ENCODE measurements around the gene FADS1.

The FADS1 gene

GRCh38 chr11:61782841-61783240 is 34.0 kb downstream of the FADS1 start:
- Histone ChIP-seq H3K27ac (no peak overlapping the region), H3K4me1 (ENCODE audit: control insufficient read depth in 1 of 2, insufficient read depth in 1 of 2, low read depth in 1 of 2, low read length in 1 of 2) (no peaks in the 10 kb centered on the region), H3K4me3 (ENCODE audit: low read depth in 1 of 2, low read length in 1 of 2) (no peak overlapping the region), H3K27me3 (peaks cover 8% of the 10 kb centered on the region), H3K9me3 (no peaks in the 10 kb centered on the region), H3K36me3 (peaks cover 50% of the 10 kb centered on the region)
- no peak for TF ChIP-seq CTCF (IDR thresholded peaks at IDR 0.05)

GRCh38 chr11:61782299-61782698 is 34.5 kb downstream of the FADS1 start:
- TF ChIP-seq CTCF (IDR thresholded peaks at IDR 0.05) = no peak
- peaks cover 3 to 5% of the 10 kb centered on the region in 2 experiments for H3K4me1 ChIP-seq (ENCODE audit: control insufficient read depth in 1 of 2, insufficient read depth in 1 of 2, low read depth in 1 of 2, low read length in 1 of 2)
- peaks cover 13% of the 10 kb centered on the region for H3K27me3 ChIP-seq
- H3K27ac ChIP-seq = no peak overlapping the region
- peaks cover 45% of the 10 kb centered on the region for H3K36me3 ChIP-seq
- H3K4me3 ChIP-seq (ENCODE audit: low read depth in 1 of 2, low read length in 1 of 2) = no peak overlapping the region
- H3K9me3 ChIP-seq = no peaks in the 10 kb centered on the region

- Histone ChIP-seq H3K27me3 (peaks cover 20% of the 10 kb centered on the region), H3K27ac (no peak overlapping the region), H3K4me3 (ENCODE audit: low read depth in 1 of 2, low read length in 1 of 2) (no peak overlapping the region), H3K4me1 (ENCODE audit: control insufficient read depth in 1 of 2, insufficient read depth in 1 of 2, low read depth in 1 of 2, low read length in 1 of 2) (peaks cover 8 to 9% of the 10 kb centered on the region in 2 experiments), H3K36me3 (peaks cover 38% of the 10 kb centered on the region), H3K9me3 (no peaks in the 10 kb centered on the region)
- no peak for TF ChIP-seq CTCF (IDR thresholded peaks at IDR 0.05)
These were observed 35.2 kb downstream of the FADS1 start for GRCh38 chr11:61781585-61781984.

GRCh38 chr11:61780581-61781162 is 36.1 kb downstream of the FADS1 start:
- H3K9me3 ChIP-seq = no peaks in the 10 kb centered on the region
- H3K27me3 ChIP-seq = peaks cover 26% of the 10 kb centered on the region
- H3K4me1 ChIP-seq (ENCODE audit: control insufficient read depth in 1 of 2, insufficient read depth in 1 of 2, low read depth in 1 of 2, low read length in 1 of 2) = peaks cover 8 to 9% of the 10 kb centered on the region in 2 experiments
- no peak overlapping the region for H3K27ac ChIP-seq
- TF ChIP-seq CTCF (IDR thresholded peaks at IDR 0.05) = no peak
- no peak overlapping the region for H3K4me3 ChIP-seq (ENCODE audit: low read depth in 1 of 2, low read length in 1 of 2)
- peaks cover 29% of the 10 kb centered on the region for H3K36me3 ChIP-seq

- Histone ChIP-seq H3K4me1 (ENCODE audit: control insufficient read depth in 1 of 2, insufficient read depth in 1 of 2, low read depth in 1 of 2, low read length in 1 of 2) (peaks cover 8 to 9% of the 10 kb centered on the region in 2 experiments), H3K4me3 (ENCODE audit: low read depth in 1 of 2, low read length in 1 of 2) (no peak overlapping the region), H3K27me3 (peaks cover 26% of the 10 kb centered on the region), H3K36me3 (peaks cover 21% of the 10 kb centered on the region), H3K9me3 (no peaks in the 10 kb centered on the region), H3K27ac (no peak overlapping the region)
- no peak for TF ChIP-seq CTCF (IDR thresholded peaks at IDR 0.05)
These were observed 36.9 kb downstream of the FADS1 start for GRCh38 chr11:61779666-61780525.
